Fibroblast of skin of right quadriceps (primary cell): ENCODE measurements around the gene MLYCD.

Experiments
- DNase-seq: peaks from one replicate; pipeline ENCODE4 v3.0.0-alpha.2; 2013

The MLYCD gene

DNA sequence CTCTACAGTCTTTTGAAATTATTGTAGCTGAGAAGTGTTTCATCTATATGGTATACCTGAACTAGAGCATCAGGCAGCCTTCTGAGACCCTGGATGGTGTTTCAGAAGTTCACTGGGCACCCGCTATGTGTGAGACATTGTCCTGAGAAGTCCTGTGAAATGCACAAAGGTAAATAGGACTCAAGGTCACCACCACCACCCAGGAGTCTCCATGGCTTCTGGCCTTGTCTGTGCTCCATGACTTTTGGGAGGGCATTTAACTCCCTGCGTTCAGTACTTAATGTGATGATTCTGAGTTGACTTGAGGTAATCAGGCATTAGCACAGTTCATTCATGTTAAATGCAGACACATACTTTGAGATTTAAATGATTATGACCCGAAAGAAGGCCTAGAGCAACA lies 1.1 kb downstream of the MLYCD start:
- DNase-seq = no peak

DNA sequence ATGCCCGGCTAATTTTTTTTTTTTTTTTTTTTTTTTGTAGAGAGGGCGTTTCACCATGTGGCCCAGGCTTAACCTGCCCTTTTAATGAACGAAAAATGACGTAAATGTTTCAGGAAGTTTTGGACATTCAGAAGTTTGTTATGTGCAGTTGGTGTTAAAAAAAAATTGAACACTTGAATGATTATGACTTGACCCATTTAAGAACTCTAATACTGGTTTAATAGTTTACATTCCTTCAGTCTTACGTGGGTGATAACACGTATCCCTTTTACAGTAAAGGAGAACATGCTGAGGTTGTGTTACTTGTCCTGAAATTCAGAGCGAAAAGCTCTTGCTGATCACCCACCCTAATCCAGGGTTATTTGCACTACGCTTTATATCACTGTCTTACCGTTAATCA lies 1.7 kb downstream of the MLYCD start:
- no peak for DNase-seq

DNA sequence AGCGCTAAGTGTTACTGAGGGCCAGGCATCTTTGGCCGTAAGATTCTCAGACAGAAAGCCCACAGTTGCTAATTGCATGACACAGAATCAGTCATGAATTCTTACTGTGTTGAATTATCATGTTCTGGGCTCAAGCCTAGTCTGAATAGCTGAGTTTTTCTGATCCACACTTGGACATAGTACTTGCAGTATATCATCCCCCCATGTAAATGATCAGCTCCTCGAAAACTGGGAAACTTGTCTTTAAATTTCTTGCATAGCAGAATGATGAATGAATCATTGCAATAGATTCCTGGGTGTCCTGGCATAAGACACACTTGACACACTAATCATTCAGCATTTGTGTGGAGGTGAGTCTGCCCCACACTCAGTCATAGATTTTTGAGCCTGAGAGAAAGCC lies 2.2 kb downstream of the MLYCD start:
- DNase-seq = peak; percentile 51

DNA sequence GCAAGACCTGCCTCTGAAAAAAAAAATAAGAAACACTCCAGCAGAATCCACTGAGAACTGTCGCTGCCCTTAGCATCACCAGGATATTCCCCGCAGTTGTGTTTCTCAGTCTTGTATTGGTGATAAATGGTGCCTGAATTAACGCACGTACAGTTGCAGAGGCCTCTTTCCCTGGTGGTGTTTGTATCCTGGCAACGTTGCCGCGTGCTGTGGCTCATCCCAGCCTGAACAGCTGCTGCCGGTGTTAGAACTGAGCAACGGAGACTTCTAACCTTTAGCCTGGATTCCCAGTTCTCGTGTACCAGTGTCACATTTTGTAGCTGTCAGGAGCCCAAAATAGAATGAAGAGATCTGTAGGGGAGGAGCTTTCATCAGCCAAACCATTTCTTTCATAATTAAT lies 4.8 kb downstream of the MLYCD start:
- no peak for DNase-seq

DNA sequence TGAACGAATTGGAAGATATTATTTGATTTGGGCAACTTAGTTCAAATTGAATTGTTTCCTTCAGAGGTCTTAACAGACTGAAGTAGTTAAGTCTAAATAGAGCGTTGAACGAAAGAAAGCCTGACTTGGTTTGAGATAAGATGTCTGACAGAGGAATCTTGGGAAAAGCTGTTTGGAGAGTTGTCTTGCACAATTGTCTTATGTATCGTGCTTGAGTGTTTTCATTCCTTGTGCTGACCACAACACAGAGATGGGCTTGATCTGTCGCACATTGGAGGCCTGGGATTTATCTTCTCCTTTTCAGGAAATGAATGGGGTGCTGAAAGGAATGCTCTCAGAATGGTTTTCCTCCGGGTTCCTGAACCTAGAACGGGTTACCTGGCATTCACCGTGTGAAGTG lies 7.8 kb downstream of the MLYCD start:
- peak; percentile 22 for DNase-seq

DNA sequence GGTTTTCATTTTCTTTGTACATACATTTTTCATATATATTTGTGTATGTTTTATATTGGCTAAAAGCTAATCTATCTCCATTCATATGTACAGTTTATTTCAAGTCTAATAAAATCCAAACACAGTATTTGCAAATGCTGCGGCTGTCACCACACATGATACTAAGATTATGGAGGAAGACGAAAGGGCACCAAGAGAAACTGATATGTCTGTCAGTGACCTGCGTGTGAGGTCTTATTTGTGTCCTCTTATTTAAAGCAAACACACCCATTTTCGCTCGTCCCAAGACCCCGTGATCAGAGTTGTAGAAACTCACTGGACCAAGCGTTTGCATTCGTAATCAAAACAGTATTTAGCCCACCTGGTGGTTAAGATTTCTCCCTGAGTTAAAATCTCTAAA lies 8.2 kb downstream of the MLYCD start:
- DNase-seq = no peak

DNA sequence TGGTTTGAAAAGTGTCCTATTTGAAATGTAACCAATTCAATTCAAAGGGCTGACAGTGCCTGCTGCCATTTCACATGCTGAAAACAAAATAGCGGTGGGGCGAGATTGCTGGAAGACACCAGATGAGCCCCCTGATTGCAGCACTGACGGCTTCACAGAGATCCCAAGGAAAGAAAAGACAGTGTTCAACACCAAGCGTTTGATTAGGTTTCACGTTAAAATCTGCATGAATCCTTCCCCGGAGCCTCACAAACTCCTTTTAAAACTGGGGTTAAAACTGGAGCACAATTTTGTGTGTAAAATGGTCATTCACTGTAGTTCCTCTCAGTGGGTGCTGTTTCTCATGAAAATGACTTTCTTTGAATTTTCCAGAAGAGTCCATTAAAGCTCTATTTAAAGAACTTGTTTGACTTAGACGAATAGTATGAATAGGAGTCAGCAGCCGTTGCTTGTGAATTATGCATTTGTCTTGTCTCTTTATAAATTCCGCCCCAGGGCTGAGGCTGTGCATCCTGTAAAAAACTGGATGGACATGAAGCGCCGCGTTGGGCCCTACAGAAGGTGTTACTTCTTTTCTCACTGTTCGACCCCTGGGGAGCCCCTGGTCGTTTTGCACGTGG lies 8.8 kb downstream of the MLYCD start:
- DNase-seq = no peak

DNA sequence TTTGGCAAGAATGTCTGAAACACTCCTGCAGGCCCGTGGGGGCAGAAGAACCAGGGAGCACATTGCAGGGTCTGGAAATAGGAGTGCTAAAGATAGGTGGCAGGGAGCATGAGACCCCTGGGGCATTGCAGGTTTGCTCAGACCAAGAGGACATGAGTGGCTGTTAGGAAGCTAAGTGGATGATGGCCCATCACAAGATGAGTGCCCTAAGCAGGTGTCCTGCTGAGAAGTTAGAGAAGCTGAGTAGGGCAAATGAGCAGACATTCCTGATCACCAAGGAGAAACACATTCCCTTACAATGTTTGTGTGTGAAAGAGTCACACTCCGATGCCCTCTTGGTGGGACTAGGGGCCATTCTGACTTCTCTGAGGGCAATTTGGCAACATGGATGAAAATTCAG lies 9.9 kb downstream of the MLYCD start:
- DNase-seq = no peak

DNA sequence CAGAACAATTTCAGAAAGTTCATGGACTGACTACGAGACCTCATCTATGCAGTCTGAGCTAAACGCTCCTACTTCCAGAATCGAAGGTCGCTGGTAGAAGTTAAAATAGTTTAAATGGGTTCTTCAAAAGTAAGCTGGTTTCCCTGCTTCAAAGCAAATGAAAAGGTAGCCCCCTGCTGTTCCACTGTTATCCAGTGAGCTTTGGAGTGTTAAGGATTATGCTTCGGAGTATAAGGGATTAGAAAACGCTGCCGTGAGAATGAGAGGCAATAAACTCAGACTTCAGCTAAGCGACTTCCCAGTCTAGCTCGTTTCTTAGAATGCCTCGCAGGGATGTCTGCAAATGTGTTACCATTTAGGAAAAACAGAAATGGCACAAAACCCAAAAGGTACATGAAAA lies 12.4 kb downstream of the MLYCD start:
- no peak for DNase-seq

DNA sequence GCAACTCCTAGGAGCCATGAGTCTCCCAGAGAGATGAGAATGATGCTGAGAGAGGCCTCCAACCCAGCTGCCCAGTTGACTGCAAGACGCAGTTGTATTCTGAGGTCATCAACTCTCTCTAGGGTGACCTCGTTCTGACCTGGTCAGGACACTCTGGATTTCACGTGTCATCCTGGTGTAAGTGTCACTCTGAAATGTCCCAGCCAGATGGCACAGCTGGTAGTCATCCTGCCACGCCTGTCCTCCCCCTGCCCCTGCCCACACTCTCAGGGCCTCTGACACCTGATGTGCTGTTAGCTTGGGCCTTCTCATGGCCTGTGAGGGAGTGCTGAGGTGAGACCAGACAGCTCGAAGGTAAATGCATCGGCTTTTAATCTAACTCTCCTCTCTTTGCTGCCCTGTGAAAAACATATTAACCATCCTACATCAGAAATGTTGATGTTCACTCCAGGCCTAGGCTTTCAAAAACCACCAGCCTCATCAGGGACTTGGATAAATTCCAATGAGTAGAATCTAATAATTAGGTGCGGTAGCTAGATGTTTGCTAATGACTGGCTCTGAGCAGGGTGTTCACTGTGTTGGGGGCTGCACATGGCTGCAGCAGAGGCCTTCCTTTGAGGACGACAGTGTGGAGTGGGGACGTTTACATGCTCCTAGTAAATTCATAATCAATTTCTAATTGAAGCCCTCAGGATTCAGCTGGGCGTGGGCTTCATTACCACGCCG lies 13.8 kb downstream of the MLYCD start:
- no peak for DNase-seq

DNA sequence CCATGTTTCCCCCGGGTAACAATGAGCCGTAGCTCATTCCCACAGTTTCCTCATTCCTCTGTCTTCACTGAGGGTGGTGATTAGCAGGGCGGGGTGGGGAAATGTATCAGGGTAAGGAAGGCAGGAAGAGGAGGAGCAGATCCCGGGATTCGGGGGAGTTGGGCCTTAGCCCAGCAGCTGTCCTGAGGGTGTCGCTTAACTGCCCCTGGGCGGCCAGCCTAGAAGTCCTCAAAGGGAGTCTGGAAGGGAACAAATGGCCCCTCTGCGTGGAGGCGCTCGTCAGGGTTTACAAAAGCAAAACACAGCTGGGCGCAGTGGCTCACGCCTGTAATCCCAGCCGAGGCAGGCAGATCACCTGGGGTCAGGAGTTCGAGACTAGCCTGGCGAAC lies 14.3 kb downstream of the MLYCD start:
- DNase-seq = no peak

DNA sequence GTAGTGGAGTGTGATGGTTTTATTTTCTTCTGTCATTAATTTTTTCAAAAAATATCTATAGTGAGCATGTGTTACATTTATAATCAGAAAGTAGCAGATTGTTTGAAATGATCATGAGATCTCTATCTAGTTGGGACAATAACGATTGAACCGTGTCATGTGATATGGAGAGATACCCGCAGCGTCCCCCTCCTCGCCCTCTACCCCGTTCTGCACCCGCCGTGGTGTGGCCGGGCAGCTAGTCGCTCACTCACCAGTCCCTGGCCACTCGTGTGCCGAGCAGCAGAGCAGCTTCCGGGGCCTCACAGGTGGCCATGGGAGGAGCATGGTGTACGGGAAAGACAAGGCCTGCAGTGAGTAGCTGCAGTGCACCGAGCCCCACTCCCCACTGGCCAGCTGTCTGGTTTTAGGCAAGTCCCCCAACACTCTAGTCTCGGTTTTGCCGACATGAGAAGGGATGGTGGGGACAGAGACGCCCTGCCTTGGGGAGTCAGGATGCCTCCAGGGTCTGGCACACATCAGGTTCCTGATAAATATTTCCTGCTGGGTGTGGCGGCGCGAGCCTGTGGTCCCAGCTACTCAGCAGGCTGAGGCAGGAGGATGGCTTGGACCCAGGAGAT lies 15.3 kb downstream of the MLYCD start:
- DNase-seq = no peak

DNA sequence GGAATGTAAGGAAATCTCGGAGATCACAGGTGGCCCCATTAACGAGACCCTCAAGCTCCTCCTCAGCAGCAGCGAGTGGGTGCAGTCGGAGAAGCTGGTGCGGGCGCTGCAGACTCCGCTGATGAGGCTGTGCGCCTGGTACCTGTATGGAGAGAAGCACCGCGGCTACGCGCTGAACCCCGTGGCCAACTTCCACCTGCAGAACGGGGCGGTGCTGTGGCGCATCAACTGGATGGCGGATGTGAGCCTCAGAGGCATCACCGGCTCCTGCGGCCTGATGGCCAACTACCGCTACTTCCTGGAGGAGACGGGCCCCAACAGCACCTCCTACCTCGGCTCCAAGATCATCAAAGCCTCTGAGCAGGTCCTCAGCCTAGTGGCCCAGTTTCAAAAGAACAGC lies 16.2 kb downstream of the MLYCD start:
- DNase-seq = no peak

DNA sequence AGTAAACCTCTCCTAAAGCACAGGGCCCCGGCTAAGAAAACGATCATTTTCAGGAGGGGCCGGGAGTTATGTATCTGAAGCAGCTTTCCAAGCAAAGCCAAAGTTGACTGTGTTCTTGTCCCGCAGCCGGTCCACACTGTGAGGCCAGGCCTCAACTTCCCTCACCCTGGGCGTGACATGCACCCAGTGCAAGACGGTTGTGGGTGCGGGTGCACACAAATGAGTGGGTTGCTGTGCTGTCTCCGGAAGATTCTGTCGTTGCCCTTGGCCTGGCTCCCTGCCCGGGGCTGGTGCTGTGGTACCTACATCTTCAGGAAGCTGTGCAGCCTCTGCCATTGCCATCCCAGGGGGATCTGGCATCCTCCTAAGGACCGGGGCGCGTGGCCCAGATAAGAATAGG lies 16.6 kb downstream of the MLYCD start:
- no peak for DNase-seq

DNA sequence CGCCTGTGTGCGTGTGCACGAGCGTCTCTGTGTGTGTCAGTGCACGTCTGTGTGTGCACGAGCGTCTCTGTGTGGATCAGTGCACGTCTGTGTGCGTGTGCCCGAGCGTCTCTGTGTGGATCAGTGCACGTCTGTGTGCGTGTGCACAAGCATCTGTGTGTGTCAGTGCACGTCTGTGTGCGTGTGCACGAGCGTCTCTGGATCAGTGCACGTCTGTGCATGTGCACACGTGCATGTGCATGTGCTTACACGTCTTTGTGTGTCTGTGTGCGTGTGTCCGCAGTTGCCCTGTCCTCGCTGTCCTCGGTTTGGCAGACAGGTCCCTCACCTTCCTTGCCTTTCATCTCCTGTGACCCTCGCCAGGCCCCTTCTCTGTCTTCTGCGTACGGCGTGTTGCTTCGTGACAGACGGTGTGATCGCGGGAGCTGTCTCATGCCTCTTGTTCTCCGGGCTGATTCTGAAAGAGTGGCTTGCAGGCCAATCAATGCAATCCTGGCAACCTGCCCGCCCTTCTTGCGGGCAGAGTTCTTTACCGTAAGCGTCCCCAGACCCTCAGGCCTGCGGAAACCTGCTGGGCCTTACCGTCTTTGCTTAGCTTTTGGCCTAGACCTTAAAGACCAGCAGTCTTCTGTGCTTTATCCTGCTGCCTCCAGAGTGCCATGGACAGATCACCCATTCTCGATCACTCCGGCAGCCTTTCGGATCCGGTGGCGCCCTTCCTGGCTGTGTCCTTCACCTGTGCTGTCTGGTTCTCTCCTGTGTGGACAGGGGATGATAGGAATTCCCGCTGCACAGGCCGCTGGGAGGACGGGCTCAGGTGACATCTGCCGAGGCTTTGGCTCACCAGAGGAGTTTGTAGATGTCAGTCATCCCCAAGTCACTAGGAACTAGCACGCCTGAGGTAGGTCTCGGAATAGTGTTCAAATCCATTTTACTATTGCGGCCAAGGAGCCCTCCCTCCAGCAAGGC lies 18.5 kb downstream of the MLYCD start:
- no peak for DNase-seq

DNA sequence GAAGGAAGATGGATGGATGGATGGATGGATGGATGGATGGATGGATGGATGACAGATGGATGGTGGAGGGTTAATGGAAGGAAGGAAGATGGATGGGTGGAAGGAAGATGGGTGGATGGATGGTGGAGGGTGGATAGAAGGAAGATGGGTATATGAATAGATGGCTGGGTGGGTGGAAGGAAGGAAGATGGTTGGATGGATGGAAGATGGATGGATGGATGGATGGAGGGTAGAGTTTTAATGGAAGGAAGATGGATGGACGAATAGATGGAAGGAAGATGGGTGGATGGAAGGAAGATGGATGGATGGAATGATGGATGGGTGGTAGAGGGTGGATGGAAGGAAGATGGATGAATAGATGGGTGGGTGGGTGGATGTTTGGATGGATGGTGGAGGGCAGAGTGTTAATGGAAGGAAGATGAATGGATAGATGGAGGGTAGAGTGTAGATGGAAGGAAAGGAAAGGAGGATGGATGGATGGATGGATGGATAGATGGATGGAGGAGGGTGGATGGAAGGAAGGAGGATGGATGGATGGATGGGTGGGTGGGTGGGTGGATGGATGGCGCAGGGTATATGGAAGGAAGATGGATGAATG lies 22.1 kb downstream of the MLYCD start:
- DNase-seq = no peak

DNA sequence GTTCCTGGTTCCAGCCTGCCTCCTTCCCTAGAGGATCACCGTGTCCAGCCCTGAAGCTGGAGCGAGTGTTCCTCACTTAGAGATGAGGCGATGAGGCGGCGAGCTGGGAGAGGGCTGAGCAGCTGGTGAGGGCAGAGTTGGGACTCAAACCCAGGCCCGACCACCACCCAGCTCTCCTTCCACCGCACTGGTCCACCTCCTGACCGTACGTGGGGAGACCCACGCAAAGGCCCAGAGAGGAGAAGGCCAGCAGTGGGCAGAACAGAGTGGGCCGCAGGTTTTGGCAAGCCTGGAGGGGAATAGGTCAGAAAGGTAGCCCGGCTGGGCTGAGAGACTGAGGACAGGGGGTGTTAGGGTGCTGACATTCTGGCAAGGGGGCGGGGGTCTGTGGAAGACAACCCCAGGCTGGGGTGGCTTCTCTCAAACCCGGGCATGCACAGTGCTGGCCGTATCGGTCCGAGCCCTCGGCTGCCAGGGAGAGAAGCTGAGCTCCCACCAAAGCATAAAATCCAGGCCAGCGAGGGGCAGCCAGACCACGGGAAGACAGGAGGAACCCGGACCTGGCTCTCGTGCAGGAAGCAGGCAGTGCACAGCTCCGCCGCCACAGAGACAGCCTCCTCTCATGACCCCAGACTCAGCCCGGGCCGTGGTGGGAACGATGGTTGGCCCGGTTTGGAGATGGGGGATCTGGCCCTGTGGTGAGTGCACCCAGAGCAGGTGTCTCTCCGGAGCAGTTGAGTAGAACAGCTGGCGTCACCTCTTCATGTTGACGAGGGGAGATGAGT lies 24.9 kb downstream of the MLYCD start:
- DNase-seq = no peak

DNA sequence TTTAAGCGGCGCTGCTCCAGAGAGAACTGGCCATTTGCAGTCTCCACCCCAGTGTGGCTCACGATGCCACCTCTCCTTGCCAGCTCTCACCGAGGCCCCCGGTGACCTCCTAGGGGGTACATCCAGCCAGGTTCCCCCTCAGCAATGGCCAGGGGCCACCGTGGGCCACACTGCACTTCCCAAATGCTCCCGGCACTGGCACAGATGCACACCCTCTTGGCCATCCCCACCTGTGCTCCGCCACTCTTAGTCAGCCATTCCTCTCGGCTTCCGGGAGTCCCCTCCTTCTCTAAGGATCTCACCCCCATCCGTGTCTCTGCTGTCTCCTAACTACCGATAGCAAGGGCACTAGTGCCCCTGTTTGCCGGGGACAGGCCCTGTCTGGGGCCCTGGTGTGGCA lies 25.8 kb downstream of the MLYCD start:
- DNase-seq = no peak

DNA sequence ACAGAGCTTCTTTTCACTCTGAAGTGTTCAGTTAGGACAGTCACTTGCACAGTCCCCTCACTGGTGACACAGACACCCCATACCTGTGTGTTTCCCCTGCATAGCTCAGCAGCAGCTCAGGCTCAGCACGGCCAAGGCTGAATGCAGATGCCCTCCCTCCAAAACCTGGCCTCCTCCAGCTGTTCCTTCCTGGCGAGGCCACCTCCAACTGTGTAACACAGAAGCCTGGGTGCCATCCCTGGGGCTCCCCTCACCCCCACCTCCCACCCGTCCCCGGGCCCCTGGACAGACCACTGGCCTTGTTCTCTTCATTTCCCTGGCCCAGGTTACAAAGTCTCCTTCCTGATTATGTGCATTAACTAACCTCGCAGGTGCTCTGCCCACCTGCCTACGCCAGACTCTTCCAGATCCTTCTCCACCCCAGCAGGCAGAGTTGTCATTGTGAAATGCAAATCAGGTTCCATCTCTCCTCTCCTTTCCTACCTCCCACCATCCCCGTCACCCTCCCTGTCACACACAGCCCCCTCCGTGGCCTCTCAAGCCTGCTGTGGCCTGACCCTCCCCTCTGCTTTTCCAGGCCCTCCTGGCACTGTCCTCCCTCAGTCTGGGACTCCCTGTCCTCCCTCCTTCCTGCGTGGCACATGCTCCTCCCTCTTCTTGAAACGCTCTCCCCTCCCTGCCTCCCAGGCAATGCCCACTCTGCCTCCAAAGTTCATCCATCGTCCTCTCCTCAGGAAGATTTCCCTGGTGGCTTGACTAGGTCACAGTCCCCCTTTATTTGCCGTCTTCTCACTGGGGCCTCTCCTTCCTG lies 26.4 kb downstream of the MLYCD start:
- DNase-seq = no peak

DNA sequence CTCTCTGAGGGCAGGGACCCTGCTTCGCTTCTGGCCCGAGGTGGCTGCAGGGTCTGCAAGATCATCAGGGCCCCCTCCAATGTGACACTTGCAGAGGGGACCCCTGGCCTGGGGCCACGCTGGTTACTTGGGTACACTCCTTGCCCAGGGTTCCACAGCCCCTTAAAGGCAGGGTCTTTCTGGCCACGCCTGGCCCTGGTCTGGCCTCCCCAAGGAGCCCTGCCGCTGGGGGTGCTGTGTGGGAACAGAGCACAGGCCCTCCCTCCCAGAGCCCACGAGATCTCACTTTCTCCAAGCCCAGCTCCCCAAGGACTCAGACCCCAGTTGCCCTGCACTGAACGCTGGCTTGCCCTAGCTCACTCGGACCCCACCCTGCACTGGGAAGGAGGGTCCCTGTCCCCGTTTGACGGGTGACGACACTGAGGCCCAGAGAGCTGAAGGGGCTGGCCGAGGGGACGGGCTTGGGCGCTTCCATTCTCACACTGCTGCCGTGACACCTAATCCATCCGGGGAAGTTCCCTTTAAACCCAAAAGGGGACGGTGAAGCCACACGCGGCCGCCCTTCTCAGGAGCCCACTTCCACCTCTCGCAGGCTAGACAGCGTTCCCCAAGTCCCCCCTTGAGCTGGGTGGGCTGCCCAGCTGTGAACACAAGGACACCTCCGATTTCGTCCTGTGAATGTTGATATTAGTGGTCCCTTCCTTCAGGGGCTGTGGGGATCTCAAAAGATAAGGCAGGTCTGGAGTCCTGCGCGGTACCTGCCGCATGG lies 27.2 kb downstream of the MLYCD start:
- DNase-seq = no peak
